HL-60 (cell line): ENCODE data around the gene DPP4.

Experiments used
- DNase-seq, 2 experiments: peaks; one replicate each; pipeline ENCODE4 v3.0.0-alpha.2; 2010 to 2020; ENCODE audit warnings: low read depth in 1 of 2, low spot score in 1 of 2
- H3K27ac ChIP-seq: fragments of 250-450 bp; sonication (Bioruptor Pico); replicated peaks from 2 replicates; pipeline ENCODE4 v1.5.1; 2020; ENCODE audit warnings: mild to moderate bottlenecking, moderate library complexity
- H3K27me3 ChIP-seq: fragments of 250-450 bp; sonication (Bioruptor Pico); 2 replicates; pipeline ENCODE4 v1.5.1; 2021; ENCODE audit warnings: mild to moderate bottlenecking, moderate library complexity; ENCODE audit not compliant: insufficient read depth, poor library complexity, severe bottlenecking
- H3K4me3 ChIP-seq: replicated peaks from 2 replicates; pipeline ENCODE4 v1.5.1; 2011; ENCODE audit warnings: mild to moderate bottlenecking, control low read depth, low read length; ENCODE audit not compliant: insufficient read depth
- GABPA ChIP-seq: IDR thresholded peaks from 2 replicates; pipeline ENCODE4 v1.6.1; 2012; ENCODE audit warnings: low read depth
- POLR2AphosphoS5 ChIP-seq: IDR thresholded peaks from 2 replicates; pipeline ENCODE4 v1.6.1; 2012; ENCODE audit warnings: low read depth
- SPI1 ChIP-seq: IDR thresholded peaks from 2 replicates; pipeline ENCODE4 v1.6.1; 2012; ENCODE audit warnings: low read depth, mild to moderate bottlenecking, borderline replicate concordance
- TF ChIP-seq, protein P1 (sequence below): IDR thresholded peaks from 2 replicates; pipeline ENCODE4 v1.6.1; 2012; ENCODE audit warnings: low read depth; ENCODE audit not compliant: insufficient replicate concordance
- TF ChIP-seq, protein P2 (sequence below): IDR thresholded peaks from one replicate; pipeline ENCODE4 v1.5.1; 2011; ENCODE audit warnings: low read length, control low read depth, inconsistent platforms; ENCODE audit not compliant: insufficient read depth

Gene DPP4

GRCh38 chr2:162092658-162093556 is 18.9 kb upstream of the DPP4 start:
- H3K4me3 ChIP-seq: no peak overlapping the region
- DNase-seq: no peak

GRCh38 chr2:162092008-162092390 is 18.0 kb upstream of the DPP4 start:
- Histone ChIP-seq H3K27ac (no peak overlapping the region), H3K4me3 (no peak overlapping the region), H3K27me3 (no peaks in the 10 kb centered on the region)
- TF ChIP-seq, protein P1, sequence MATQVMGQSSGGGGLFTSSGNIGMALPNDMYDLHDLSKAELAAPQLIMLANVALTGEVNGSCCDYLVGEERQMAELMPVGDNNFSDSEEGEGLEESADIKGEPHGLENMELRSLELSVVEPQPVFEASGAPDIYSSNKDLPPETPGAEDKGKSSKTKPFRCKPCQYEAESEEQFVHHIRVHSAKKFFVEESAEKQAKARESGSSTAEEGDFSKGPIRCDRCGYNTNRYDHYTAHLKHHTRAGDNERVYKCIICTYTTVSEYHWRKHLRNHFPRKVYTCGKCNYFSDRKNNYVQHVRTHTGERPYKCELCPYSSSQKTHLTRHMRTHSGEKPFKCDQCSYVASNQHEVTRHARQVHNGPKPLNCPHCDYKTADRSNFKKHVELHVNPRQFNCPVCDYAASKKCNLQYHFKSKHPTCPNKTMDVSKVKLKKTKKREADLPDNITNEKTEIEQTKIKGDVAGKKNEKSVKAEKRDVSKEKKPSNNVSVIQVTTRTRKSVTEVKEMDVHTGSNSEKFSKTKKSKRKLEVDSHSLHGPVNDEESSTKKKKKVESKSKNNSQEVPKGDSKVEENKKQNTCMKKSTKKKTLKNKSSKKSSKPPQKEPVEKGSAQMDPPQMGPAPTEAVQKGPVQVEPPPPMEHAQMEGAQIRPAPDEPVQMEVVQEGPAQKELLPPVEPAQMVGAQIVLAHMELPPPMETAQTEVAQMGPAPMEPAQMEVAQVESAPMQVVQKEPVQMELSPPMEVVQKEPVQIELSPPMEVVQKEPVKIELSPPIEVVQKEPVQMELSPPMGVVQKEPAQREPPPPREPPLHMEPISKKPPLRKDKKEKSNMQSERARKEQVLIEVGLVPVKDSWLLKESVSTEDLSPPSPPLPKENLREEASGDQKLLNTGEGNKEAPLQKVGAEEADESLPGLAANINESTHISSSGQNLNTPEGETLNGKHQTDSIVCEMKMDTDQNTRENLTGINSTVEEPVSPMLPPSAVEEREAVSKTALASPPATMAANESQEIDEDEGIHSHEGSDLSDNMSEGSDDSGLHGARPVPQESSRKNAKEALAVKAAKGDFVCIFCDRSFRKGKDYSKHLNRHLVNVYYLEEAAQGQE: no peak
- TF ChIP-seq POLR2AphosphoS5: no peak
- TF ChIP-seq GABPA: no peak
- TF ChIP-seq, protein P2, sequence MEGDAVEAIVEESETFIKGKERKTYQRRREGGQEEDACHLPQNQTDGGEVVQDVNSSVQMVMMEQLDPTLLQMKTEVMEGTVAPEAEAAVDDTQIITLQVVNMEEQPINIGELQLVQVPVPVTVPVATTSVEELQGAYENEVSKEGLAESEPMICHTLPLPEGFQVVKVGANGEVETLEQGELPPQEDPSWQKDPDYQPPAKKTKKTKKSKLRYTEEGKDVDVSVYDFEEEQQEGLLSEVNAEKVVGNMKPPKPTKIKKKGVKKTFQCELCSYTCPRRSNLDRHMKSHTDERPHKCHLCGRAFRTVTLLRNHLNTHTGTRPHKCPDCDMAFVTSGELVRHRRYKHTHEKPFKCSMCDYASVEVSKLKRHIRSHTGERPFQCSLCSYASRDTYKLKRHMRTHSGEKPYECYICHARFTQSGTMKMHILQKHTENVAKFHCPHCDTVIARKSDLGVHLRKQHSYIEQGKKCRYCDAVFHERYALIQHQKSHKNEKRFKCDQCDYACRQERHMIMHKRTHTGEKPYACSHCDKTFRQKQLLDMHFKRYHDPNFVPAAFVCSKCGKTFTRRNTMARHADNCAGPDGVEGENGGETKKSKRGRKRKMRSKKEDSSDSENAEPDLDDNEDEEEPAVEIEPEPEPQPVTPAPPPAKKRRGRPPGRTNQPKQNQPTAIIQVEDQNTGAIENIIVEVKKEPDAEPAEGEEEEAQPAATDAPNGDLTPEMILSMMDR: no peak
- no peak for DNase-seq

More at GRCh38 chr2:162092658-162093556, 18.9 kb upstream of the DPP4 start:
- no peaks in the 10 kb centered on the region for H3K27me3 ChIP-seq
- TF ChIP-seq, protein P1: no peak
- TF ChIP-seq, protein P2: no peak
- TF ChIP-seq POLR2AphosphoS5 (no peak), GABPA (no peak)
- no peak overlapping the region for H3K27ac ChIP-seq

GRCh38 chr2:162091325-162092007 is 17.5 kb upstream of the DPP4 start:
- Histone ChIP-seq H3K27ac (no peak overlapping the region), H3K4me3 (no peak overlapping the region), H3K27me3 (no peaks in the 10 kb centered on the region)
- TF ChIP-seq, protein P1: no peak
- TF ChIP-seq, protein P2: no peak
- no peak for TF ChIP-seq POLR2AphosphoS5
- no peak for TF ChIP-seq SPI1
- TF ChIP-seq GABPA: no peak
- DNase-seq: no peak
